ENCODE results near the gene PLEK. TPM values are rescaled to one million over a fixed set of nuclear protein-coding genes. Genes with fewer than 3 reads are reported as not detected.

Gene PLEK
- total RNA-seq, 4 donors from 2014 or later: 0.68 to 4.7 (median 2.2) TPM

DNA sequence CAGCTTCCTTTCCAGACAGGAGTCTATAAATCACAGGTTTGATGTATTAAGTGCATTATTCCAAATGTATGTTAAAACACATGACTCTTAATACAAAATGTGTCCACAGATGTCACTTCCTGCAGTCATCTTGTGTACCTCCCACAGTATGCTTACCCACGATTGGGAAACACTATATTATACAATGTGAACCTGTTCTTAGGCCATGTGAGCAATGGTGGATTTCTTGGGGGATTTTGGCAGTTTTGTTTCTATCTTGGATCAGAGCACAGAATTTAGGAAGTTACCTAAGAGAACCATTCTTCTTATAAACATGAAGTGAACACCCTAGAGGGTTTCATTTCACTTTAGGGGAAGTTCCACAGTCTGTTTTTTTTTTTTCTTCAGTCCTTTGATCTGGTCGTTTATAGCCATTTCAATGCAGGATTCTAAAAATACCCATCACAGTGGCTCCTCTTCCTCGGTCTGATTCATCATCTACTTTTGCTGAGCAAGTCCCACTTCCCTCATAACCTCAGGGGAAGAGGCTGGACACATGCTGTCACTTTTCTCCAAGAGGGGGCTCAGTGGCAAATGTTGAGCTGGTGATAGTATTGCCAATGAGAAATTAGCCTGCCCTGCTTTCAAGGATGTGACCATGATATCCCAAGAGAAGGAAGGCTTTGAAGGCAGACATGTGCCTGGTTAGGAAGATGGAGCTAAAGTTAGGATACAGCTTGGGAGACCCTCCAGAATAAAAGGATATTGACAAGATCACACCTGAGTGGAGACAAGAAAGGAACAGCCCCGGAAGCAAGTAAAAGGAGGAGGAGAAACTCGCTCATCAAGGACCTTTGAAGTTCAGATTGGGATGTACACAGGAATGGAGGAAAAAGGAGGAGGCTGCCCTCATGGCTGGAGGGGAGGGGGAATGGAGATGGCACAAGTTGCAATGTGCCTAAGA is 22.6 kb downstream of the PLEK start:
- intact Hi-C loops (cut with DNase I; ENCODE audit: low total_unique reads): no loop called here
- in situ Hi-C loops (cut with MboI; ENCODE audit: low sequenced_read_pairs in 4 of 4): no loop called here
- Histone ChIP-seq H3K27ac (no peak overlapping the region), H3K9me3 (no peaks in the 10 kb centered on the region), H3K4me1 (no peaks in the 10 kb centered on the region), H3K4me3 (no peak overlapping the region), H3K27me3 (no peaks in the 10 kb centered on the region), H3K36me3 (no peaks in the 10 kb centered on the region)
- DNase-seq (no peak), ATAC-seq (no peak)
- TF ChIP-seq POLR2A (IDR thresholded peaks at IDR 0.05): no peak
- TF ChIP-seq, protein P1, sequence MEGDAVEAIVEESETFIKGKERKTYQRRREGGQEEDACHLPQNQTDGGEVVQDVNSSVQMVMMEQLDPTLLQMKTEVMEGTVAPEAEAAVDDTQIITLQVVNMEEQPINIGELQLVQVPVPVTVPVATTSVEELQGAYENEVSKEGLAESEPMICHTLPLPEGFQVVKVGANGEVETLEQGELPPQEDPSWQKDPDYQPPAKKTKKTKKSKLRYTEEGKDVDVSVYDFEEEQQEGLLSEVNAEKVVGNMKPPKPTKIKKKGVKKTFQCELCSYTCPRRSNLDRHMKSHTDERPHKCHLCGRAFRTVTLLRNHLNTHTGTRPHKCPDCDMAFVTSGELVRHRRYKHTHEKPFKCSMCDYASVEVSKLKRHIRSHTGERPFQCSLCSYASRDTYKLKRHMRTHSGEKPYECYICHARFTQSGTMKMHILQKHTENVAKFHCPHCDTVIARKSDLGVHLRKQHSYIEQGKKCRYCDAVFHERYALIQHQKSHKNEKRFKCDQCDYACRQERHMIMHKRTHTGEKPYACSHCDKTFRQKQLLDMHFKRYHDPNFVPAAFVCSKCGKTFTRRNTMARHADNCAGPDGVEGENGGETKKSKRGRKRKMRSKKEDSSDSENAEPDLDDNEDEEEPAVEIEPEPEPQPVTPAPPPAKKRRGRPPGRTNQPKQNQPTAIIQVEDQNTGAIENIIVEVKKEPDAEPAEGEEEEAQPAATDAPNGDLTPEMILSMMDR (IDR thresholded peaks at IDR 0.05 in 4 of 5, conservative IDR thresholded peaks at IDR 0.05 in 1 of 5): no peak

DNA sequence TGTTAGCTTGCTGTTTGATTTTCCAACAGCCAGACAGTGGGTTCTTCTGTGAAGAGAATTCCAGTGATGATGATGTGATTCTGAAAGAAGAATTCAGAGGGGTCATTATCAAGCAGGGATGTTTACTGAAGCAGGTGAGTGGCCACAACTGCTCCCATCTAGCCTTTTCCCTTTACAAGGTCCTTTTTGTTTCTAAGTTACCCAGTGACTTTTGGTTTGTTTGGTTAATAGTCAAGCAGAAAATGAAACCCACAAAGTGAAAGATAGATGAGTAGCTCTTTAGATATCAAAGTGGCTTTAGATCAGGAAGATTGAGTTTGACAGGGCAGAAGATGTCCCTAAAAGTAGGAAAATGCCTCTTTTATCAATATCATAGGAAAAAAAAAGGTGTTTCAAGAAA is 23.3 kb downstream of the PLEK start:
- Histone ChIP-seq H3K9me3 (no peaks in the 10 kb centered on the region), H3K27me3 (no peaks in the 10 kb centered on the region), H3K27ac (no peak overlapping the region), H3K36me3 (no peaks in the 10 kb centered on the region), H3K4me1 (no peaks in the 10 kb centered on the region), H3K4me3 (no peak overlapping the region)
- intact Hi-C loops (cut with DNase I; ENCODE audit: low total_unique reads) (no loop called here), in situ Hi-C loops (cut with MboI; ENCODE audit: low sequenced_read_pairs in 4 of 4) (no loop called here)
- ATAC-seq: no peak
- no peak for DNase-seq
- no peak for TF ChIP-seq POLR2A (IDR thresholded peaks at IDR 0.05)
- TF ChIP-seq, protein P1 (IDR thresholded peaks at IDR 0.05 in 4 of 5, conservative IDR thresholded peaks at IDR 0.05 in 1 of 5): no peak

DNA sequence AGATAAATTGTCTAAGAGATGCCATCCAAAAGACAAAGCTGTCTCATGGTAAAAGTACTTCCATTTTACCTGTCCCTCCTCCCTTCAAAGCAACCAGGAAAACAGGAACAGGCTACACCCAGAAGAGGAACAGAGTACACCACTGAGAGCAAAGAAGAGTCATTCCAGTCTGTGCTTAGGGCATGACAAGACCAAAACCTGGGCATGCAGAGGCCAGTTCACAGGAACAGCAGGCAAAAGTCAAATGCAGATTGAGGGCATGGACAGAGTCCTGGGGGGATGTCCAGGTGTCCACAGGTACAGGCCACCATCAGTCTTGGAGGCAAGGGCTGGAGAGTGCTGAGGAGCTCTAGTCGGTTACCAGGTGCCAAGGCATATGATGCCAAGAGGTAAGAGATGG is 23.7 kb downstream of the PLEK start:
- Histone ChIP-seq H3K27ac (no peak overlapping the region), H3K9me3 (no peaks in the 10 kb centered on the region), H3K4me3 (no peak overlapping the region), H3K27me3 (no peaks in the 10 kb centered on the region), H3K4me1 (no peaks in the 10 kb centered on the region), H3K36me3 (no peaks in the 10 kb centered on the region)
- ATAC-seq: no peak
- intact Hi-C loops (cut with DNase I; ENCODE audit: low total_unique reads) (no loop called here), in situ Hi-C loops (cut with MboI; ENCODE audit: low sequenced_read_pairs in 4 of 4) (no loop called here)
- no peak for TF ChIP-seq POLR2A (IDR thresholded peaks at IDR 0.05)
- TF ChIP-seq, protein P1 (IDR thresholded peaks at IDR 0.05 in 4 of 5, conservative IDR thresholded peaks at IDR 0.05 in 1 of 5): no peak
- no peak for DNase-seq

DNA sequence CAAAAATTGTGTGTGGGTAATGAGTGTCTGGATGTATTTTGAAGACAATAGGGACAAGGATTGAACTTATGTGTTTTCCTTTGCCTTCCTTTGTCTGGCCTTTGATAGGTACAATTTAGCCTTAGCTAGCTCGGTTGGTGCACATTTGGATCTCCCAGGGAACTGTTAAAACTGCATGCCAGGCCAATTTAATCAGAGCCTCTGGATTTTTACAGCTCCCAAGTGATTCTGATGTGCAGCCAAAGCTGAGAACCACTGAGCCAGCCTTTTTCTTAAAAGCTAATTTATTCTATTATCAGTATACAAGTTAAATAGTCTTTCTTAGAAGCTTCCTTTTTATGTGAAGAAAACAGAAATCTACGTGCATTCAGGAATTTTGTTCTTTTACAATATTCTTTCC is 25.0 kb downstream of the PLEK start:
- no peak for TF ChIP-seq POLR2A (IDR thresholded peaks at IDR 0.05)
- TF ChIP-seq, protein P1 (IDR thresholded peaks at IDR 0.05 in 4 of 5, conservative IDR thresholded peaks at IDR 0.05 in 1 of 5): no peak
- intact Hi-C loops (cut with DNase I; ENCODE audit: low total_unique reads) (no loop called here), in situ Hi-C loops (cut with MboI; ENCODE audit: low sequenced_read_pairs in 4 of 4) (no loop called here)
- no peaks in the 10 kb centered on the region for H3K4me1 ChIP-seq
- no peaks in the 10 kb centered on the region for H3K36me3 ChIP-seq
- ATAC-seq (no peak), DNase-seq (no peak)
- H3K27ac ChIP-seq: no peak overlapping the region
- H3K27me3 ChIP-seq: no peaks in the 10 kb centered on the region
- no peaks in the 10 kb centered on the region for H3K9me3 ChIP-seq
- no peak overlapping the region for H3K4me3 ChIP-seq
